Occipital lobe (tissue), 2 donors: ENCODE results near the gene NAIF1. TPM values are rescaled to one million over a fixed set of nuclear protein-coding genes. Genes with fewer than 3 reads are reported as not detected.
A peak's percentile ranks its signal among the peaks of the same experiment; 100 is the strongest.
"Not testable (repeated sequence)": the region's sequence is repeated elsewhere in the genome, so short reads cannot be mapped to it uniquely, and the experiment has no call there.

Experiments used
- DNase-seq: peaks from one replicate; lab custom pipeline; 2025; lab: John Stamatoyannopoulos, UW
- total RNA-seq: library from RNA; depleted of rRNA; stranded (reverse); fragments of >200 nt; gene quantifications from one replicate; pipeline ENCODE4 v1.2.3, GENCODE V29; 2014

Gene NAIF1
- total RNA-seq, 1 donor from 2014 or later, result 6.4 TPM

GRCh38 chr9:128034821-128035652, 32.1 kb downstream of the NAIF1 start:
- peak; percentile 17 for DNase-seq

GRCh38 chr9:128033609-128034008, 33.5 kb downstream of the NAIF1 start:
- DNase-seq, result no peak

DNA sequence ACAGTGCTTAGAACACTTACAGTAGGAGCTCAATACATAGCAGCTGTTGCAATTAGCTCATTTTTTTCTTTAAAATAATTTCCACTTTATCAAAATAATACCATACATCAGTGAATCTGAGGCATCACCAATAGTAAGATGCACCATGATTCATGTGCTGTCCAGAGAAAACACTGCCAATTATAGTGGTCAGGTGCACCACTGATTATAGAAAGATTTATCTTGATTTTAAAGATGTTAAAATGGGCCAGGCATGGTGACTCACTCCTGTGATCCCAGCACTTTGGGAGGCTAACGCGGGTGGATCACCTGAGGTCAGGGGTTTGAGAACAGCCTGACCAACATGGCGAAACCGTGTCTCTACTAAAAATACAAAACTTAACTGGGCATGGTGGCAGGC, 39.4 kb downstream of the NAIF1 start:
- no peak for DNase-seq

- no peak for DNase-seq
These were observed 40.2 kb downstream of the NAIF1 start for GRCh38 chr9:128026773-128027541.

DNA sequence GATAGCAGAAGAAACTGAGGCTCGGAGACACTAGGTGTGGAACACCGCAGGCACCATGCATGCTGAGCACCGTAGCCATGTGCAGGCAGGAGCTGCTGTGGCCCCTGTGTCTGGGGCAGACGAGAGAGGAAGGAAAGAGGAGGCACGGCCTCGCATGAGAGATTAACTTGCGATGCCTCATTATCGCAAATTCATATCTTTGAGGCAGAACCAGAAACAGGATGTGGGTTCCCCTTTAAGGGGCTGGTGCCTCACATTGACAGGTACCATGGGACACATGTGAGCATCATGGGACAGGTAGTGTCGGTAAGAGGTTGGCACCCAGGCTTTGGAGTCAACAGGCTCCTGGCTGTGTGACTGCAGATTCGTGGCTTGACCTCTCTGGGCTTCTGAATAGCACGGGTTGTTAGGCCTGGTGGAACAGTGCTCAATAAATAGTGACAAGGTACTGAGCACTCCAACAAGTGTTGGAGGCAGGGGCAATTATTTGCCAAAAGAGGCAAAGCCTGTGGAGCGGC, 40.8 kb downstream of the NAIF1 start:
- no peak for DNase-seq

GRCh38 chr9:128025736-128026135, 41.4 kb downstream of the NAIF1 start:
- DNase-seq, result no peak

DNA sequence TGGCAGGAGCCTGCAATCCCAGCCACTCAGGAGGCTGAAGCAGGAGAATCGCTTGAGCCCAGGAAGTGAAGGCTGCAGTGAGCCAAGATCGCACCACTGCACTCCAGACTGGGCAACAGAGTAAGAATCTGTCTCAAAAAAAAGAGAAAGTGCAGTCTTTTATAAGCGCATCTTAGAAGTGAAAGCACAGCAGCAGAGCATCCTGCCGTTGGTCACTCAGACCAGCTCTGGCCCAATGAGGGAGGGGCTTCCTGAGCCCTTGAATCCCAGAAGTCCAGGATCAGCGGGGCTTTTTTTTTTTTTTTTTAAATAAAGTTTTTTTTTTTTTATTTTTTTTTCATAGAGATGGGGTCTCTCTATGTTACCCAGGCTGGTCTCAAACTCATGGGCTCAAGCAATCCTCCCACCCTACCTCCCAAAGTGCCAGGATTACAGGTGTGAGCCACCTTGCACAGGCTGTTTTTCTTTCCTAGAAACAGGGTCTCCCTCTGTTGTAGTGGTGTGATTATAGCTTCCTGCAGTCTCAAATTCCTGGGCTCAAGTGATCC, 42.3 kb downstream of the NAIF1 start:
- no peak for DNase-seq

DNA sequence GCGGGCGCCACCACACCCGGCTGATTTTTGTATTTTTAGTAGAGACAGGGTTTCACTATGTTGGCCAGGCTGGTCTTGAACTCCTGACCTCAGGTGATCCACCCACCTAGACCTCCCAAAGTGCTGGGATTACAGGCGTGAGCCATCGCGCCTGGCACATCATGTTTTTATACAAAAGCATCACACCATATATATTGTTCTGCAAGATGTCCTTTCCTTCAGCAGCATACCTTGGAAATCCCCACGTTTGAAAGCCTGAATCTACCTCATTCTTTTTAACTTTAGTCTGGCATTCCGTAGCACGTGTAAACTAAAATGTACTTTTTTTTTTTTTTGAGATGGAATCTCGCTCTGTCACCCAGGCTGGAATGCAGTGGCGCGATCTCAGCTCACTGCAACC, 43.4 kb downstream of the NAIF1 start:
- DNase-seq, result not testable (repeated sequence)

- no peak for DNase-seq
These were observed 44.2 kb downstream of the NAIF1 start for GRCh38 chr9:128022886-128023285.

- DNase-seq, result no peak
These were observed 46.0 kb downstream of the NAIF1 start for GRCh38 chr9:128021098-128021497.

DNA sequence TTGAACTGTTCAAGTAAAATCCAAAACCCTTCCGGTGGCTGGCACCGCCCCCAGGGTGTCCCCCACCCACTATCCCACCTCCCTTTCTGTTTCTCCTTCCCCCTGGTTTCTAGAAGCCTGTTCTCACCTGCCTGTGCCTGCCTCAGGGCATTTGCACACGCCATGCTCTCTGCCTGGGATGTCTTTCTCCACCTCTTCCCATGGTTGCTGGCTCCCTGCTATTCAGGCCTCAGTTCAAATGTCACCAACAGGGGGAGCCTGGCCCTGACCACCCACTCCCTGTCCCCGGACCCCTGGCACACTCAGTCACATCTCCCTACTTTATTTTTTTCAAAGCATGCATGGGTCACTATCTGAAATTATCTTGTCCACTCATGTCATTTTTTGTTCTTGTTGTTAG, 46.4 kb downstream of the NAIF1 start:
- DNase-seq, result no peak

- DNase-seq, result no peak
These were observed 51.4 kb downstream of the NAIF1 start for GRCh38 chr9:128015696-128016095.

Other genes starting within 250 kb of the NAIF1 start
- gene ENG, start 212.7 kb downstream of the NAIF1 start, total RNA-seq, result 0.16 TPM
- gene AK1, start 189.6 kb downstream of the NAIF1 start, total RNA-seq, result 28.4 TPM
- gene ST6GALNAC6, start 167.7 kb downstream of the NAIF1 start, total RNA-seq, result 31.8 TPM
- 10.5 TPM for gene ST6GALNAC4, start 150.3 kb downstream of the NAIF1 start, total RNA-seq
- gene PIP5KL1, start 136.5 kb downstream of the NAIF1 start, total RNA-seq, result 1.4 TPM
- gene DPM2, start 129.5 kb downstream of the NAIF1 start, total RNA-seq, result 11.4 TPM
- gene EEIG1, start 86.3 kb downstream of the NAIF1 start, total RNA-seq, result 2.7 TPM
- gene SLC25A25, start 912 bp upstream of the NAIF1 start, total RNA-seq, result 36.0 TPM
- 39.5 TPM for gene PTGES2, start 60.4 kb upstream of the NAIF1 start, total RNA-seq
- gene LCN2, start 82.1 kb upstream of the NAIF1 start, total RNA-seq, result not detected
- gene BBLN, start 92.9 kb upstream of the NAIF1 start, total RNA-seq, result 32.6 TPM
- gene CIZ1, start 124.3 kb upstream of the NAIF1 start, total RNA-seq, result 11.5 TPM
- gene DNM1, start 136.1 kb upstream of the NAIF1 start, total RNA-seq, result 71.7 TPM
- 45.9 TPM for gene GOLGA2, start 208.7 kb upstream of the NAIF1 start, total RNA-seq
- 5.5 TPM for gene SWI5, start 209.0 kb upstream of the NAIF1 start, total RNA-seq